GM23338 (cell line): ENCODE data around the gene BRD7. TPM values are rescaled to one million over a fixed set of nuclear protein-coding genes. Genes with fewer than 3 reads are reported as not detected.

Source experiments
- ATAC-seq: fragments of 200-7000 bp; cut with Tn5 transposase; 3 replicates; pipeline ENCODE4 v1.9.1; 2020
- DNase-seq: peaks from one replicate; pipeline ENCODE4 v3.0.0-alpha.2; 2015; ENCODE audit warnings: low spot score
- H2AFZ ChIP-seq: fragments of 200-600 bp; sonication (generic); 2 replicates; pipeline ENCODE4 v1.8.0; 2016; ENCODE audit warnings: antibody characterized with exemption, mild to moderate bottlenecking, moderate library complexity
- H3F3A ChIP-seq: fragments of 200-600 bp; sonication (generic); replicated peaks from 2 replicates; pipeline ENCODE4 v1.8.0; 2017; ENCODE audit warnings: antibody characterized with exemption, mixed run types, low read depth
- H3K27ac ChIP-seq: fragments of 200-600 bp; sonication (generic); 2 replicates; pipeline ENCODE4 v1.6.1; 2016; ENCODE audit warnings: low read depth
- H3K27me3 ChIP-seq: fragments of 200-600 bp; sonication (generic); 2 replicates; pipeline ENCODE4 v1.8.0; 2016; ENCODE audit warnings: mild to moderate bottlenecking, mixed run types, moderate library complexity; ENCODE audit not compliant: insufficient read depth
- H3K36me3 ChIP-seq: fragments of 200-600 bp; sonication (generic); 2 replicates; pipeline ENCODE4 v1.8.0; 2016; ENCODE audit warnings: mild to moderate bottlenecking; ENCODE audit not compliant: insufficient read depth
- H3K4me1 ChIP-seq: fragments of 200-600 bp; sonication (generic); 2 replicates; pipeline ENCODE4 v1.8.0; 2016; ENCODE audit warnings: mild to moderate bottlenecking, moderate library complexity; ENCODE audit not compliant: insufficient read depth
- H3K4me2 ChIP-seq: fragments of 200-600 bp; sonication (generic); 2 replicates; pipeline ENCODE4 v1.7.1; 2017; ENCODE audit warnings: mixed run types
- H3K4me3 ChIP-seq: fragments of 200-600 bp; sonication (generic); 2 replicates; pipeline ENCODE4 v1.6.1; 2016; ENCODE audit warnings: mixed run types
- H3K79me2 ChIP-seq: fragments of 200-600 bp; sonication (generic); replicated peaks from 2 replicates; pipeline ENCODE4 v1.8.0; 2017; ENCODE audit warnings: mild to moderate bottlenecking; ENCODE audit not compliant: insufficient read depth
- H3K9me2 ChIP-seq: fragments of 200-600 bp; sonication (generic); 2 replicates; pipeline ENCODE4 v1.8.0; 2017; ENCODE audit not compliant: insufficient read depth
- H4K20me1 ChIP-seq: fragments of 200-600 bp; sonication (generic); replicated peaks from 2 replicates; pipeline ENCODE4 v1.8.0; 2017; ENCODE audit warnings: mild to moderate bottlenecking; ENCODE audit not compliant: insufficient read depth
- H3K27ac Mint-ChIP-seq: 2 replicates; pipeline ENCODE4 v1.8.0; 2020; ENCODE audit warnings: inconsistent platforms, mild to moderate bottlenecking, moderate library complexity, mixed read lengths
- H3K27me3 Mint-ChIP-seq: 3 replicates; pipeline ENCODE4 v1.8.0; 2022; ENCODE audit warnings: low read depth, mild to moderate bottlenecking, moderate library complexity, mixed read lengths, inconsistent platforms; ENCODE audit not compliant: insufficient read depth, poor library complexity
- H3K36me3 Mint-ChIP-seq: 3 replicates; pipeline ENCODE4 v1.8.0; 2021; ENCODE audit warnings: low read depth, mild to moderate bottlenecking, inconsistent platforms, moderate library complexity, mixed read lengths
- H3K4me1 Mint-ChIP-seq: 3 replicates; pipeline ENCODE4 v1.8.0; 2020; ENCODE audit warnings: mild to moderate bottlenecking, inconsistent platforms, mixed read lengths
- H3K4me3 Mint-ChIP-seq: 3 replicates; pipeline ENCODE4 v1.8.0; 2021; ENCODE audit warnings: moderate library complexity, mild to moderate bottlenecking, inconsistent platforms, mixed read lengths
- H3K9me3 Mint-ChIP-seq: 3 replicates; pipeline ENCODE4 v1.8.0; 2020; ENCODE audit warnings: moderate library complexity, mild to moderate bottlenecking, inconsistent platforms, mixed read lengths
- CREB1 ChIP-seq: fragments of 250-450 bp; sonication (Bioruptor Pico); IDR thresholded peaks from 2 replicates; pipeline ENCODE4 v1.5.0; 2020; ENCODE audit warnings: low read depth, mild to moderate bottlenecking, moderate library complexity
- EZH2 ChIP-seq: fragments of 200-600 bp; sonication (generic); IDR thresholded peaks from one replicate; pipeline ENCODE4 v1.8.0; 2017; ENCODE audit warnings: antibody characterized with exemption, mild to moderate bottlenecking, low read depth; ENCODE audit not compliant: unreplicated experiment
- polyA plus RNA-seq: library from polyadenylated mRNA; unstranded; fragments of >200 nt; fragmentation: Nextera tagmentation; extraction: Ambion mirVana; gene quantifications from 2 replicates; pipeline ENCODE4 v1.2.1, GENCODE V29; 2016
- total RNA-seq: library from RNA; depleted of rRNA; stranded (reverse); fragments of >200 nt; shearing (Covaris generic); gene quantifications from 2 replicates; pipeline ENCODE4 v1.2.3, GENCODE V29; 2014
- TF ChIP-seq, protein P1 (sequence below), 2 experiments: fragments of 200-600 bp in 1 of 2; sonication (generic) in 1 of 2; conservative IDR thresholded peaks; 2 replicates each; pipeline versions ENCODE4 v1.5.1 to v1.6.1; 2016 to 2017; ENCODE audit warnings: antibody characterized with exemption in 2 of 2, low read depth in 2 of 2, mild to moderate bottlenecking in 2 of 2, moderate library complexity in 1 of 2
- TF ChIP-seq, protein P2 (sequence below): fragments of 250-450 bp; sonication (Bioruptor Pico); IDR thresholded peaks from 2 replicates; pipeline ENCODE4 v1.5.0; 2020; ENCODE audit warnings: mild to moderate bottlenecking, moderate library complexity

The BRD7 gene
- total and polyA plus RNA-seq, 2 experiments from 2014 or later, result 93.0 to 149 TPM

DNA sequence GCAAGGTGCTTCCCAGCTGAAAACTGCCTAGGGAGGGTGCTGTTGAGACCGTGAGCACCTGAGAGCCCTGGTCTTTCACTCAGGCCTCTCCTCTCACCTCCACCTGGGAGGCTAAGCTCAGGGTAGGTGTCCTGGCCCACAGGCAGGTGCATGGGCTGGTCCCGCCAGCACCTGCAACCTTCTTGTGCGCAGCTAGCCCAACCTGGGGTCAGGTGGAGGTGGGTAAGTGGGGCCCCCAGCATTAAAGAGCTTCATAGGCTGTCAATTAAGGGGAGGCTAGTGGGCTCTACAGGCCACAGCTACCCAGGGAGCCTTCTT, 93.7 kb downstream of the BRD7 start:
- peaks cover 10% of the 10 kb centered on the region for H3K4me1 Mint-ChIP-seq
- H3K9me3 Mint-ChIP-seq, result no peaks in the 10 kb centered on the region
- DNase-seq (no peak), ATAC-seq (peak; percentile 18; the same call in 1 of the 3 replicates)
- no peak overlapping the region for H3K27ac Mint-ChIP-seq
- H3K36me3 ChIP-seq, result no peaks in the 10 kb centered on the region
- peaks cover 11% of the 10 kb centered on the region for H3K4me1 ChIP-seq
- H3K4me3 Mint-ChIP-seq, result no peak overlapping the region
- no peak overlapping the region for H3K4me3 ChIP-seq
- H3K36me3 Mint-ChIP-seq, result no peaks in the 10 kb centered on the region
- H3K27me3 ChIP-seq, result no peaks in the 10 kb centered on the region
- peaks cover 7% of the 10 kb centered on the region for H3K27me3 Mint-ChIP-seq
- TF ChIP-seq, protein P1, sequence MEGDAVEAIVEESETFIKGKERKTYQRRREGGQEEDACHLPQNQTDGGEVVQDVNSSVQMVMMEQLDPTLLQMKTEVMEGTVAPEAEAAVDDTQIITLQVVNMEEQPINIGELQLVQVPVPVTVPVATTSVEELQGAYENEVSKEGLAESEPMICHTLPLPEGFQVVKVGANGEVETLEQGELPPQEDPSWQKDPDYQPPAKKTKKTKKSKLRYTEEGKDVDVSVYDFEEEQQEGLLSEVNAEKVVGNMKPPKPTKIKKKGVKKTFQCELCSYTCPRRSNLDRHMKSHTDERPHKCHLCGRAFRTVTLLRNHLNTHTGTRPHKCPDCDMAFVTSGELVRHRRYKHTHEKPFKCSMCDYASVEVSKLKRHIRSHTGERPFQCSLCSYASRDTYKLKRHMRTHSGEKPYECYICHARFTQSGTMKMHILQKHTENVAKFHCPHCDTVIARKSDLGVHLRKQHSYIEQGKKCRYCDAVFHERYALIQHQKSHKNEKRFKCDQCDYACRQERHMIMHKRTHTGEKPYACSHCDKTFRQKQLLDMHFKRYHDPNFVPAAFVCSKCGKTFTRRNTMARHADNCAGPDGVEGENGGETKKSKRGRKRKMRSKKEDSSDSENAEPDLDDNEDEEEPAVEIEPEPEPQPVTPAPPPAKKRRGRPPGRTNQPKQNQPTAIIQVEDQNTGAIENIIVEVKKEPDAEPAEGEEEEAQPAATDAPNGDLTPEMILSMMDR (conservative IDR thresholded peaks at IDR 0.05; ENCODE audit: low read depth in 2 of 2), result 0 out of 4 replicates have a peak, but pooled peaks of 1 of the 2 experiments have one; percentile 18
- no peak for TF ChIP-seq EZH2
- H3K9me2 ChIP-seq, result no peaks in the 10 kb centered on the region
- no peaks in the 10 kb centered on the region; the same call in 1 of the 2 replicates for H4K20me1 ChIP-seq
- H3F3A ChIP-seq, result no peaks in the 10 kb centered on the region
- no peak overlapping the region for H3K27ac ChIP-seq
- H2AFZ ChIP-seq, result no peak overlapping the region
- H3K79me2 ChIP-seq, result no peaks in the 10 kb centered on the region
- H3K4me2 ChIP-seq, result no peak overlapping the region

DNA sequence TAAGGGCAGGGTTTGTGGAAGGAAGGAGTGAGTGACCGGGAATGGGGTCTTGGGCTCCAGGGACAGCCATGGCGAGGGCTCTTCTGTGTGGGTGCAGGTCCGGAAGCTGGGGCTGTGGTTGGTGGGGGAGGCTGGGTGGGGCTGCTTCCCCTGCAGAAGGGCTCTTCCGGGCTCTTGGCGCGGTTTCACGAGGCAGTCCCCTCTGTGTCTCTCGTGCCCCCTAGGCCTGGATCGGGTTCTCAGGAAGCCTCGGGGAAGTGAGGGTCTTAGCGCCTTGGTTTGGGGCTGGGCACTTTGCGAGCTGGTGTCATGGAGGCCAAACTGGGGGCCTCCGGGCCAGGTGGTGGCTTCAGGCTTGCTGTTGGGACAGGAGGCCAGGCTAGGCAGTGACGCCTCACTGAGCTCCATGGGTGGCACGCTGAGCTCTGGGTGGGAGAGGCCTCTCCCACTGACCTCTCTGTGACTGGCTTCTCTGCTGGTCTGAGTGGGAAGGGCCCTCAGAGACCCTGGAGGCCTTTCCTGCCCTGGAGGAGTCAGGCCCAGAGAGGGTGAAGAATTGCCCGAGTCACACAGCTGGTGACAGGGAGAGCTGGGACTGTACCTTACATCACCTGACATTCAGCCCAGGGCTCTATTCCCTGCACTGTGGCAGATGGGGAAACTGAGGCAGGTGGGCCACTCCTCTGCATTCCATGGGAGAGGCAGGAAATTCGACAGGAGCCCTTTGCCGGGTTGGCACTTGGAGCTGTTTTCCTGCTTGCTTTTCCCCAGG, 94.3 kb downstream of the BRD7 start:
- Histone ChIP-seq H3F3A (no peaks in the 10 kb centered on the region), H3K4me3 (no peak overlapping the region), H3K27ac (no peak overlapping the region), H3K36me3 (no peaks in the 10 kb centered on the region), H3K79me2 (no peaks in the 10 kb centered on the region), H3K4me2 (no peak overlapping the region), H3K4me1 (peaks cover 5% of the 10 kb centered on the region), H4K20me1 (no peaks in the 10 kb centered on the region; the same call in 1 of the 2 replicates), H2AFZ (no peak overlapping the region), H3K9me2 (no peaks in the 10 kb centered on the region), H3K27me3 (no peaks in the 10 kb centered on the region)
- Mint-ChIP-seq H3K4me1 (peaks cover 4% of the 10 kb centered on the region; the same call in 2 of the 3 replicates), H3K4me3 (no peak overlapping the region), H3K27ac (no peak overlapping the region), H3K27me3 (peaks cover 7% of the 10 kb centered on the region), H3K36me3 (no peaks in the 10 kb centered on the region), H3K9me3 (no peaks in the 10 kb centered on the region)
- DNase-seq (no peak), ATAC-seq (no peak)
- TF ChIP-seq, protein P1 (conservative IDR thresholded peaks at IDR 0.05; ENCODE audit: low read depth in 2 of 2), result no peak
- TF ChIP-seq EZH2 (no peak), CREB1 (CRISPR knock-in tag) (no peak)

DNA sequence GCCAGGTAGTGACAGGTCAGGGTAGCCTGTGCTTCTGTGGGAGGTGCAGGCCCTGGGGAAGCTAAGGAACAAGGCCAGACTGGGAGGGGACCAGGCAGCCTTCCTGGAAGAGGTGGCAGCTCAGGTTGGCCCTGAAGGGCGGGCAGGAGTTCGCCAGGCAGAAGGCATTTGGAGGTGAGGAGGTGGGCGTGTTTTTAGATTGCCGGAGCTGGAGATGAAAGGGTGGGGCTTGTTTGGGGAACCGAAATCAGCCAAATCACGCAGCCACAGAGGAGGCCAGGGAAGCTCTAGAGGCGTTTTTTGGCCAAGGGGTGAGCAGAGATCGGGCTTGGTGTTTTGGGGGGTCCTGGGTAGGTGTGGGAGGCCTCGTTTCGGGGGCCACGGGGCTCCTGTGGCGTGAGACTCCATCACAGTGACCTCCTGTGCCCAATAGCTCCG, 94.9 kb downstream of the BRD7 start:
- ATAC-seq, result no peak
- H3K27me3 ChIP-seq, result no peaks in the 10 kb centered on the region
- Mint-ChIP-seq H3K27me3 (peaks cover 7% of the 10 kb centered on the region), H3K9me3 (no peaks in the 10 kb centered on the region), H3K4me1 (no peaks in the 10 kb centered on the region; the same call in 2 of the 3 replicates), H3K36me3 (no peaks in the 10 kb centered on the region), H3K4me3 (no peak overlapping the region), H3K27ac (peak overlapping the region; percentile 66; the same call in 1 of the 2 replicates)
- no peak overlapping the region for H3K4me3 ChIP-seq
- H2AFZ ChIP-seq, result no peak overlapping the region
- no peaks in the 10 kb centered on the region; the same call in 1 of the 2 replicates for H4K20me1 ChIP-seq
- no peaks in the 10 kb centered on the region for H3F3A ChIP-seq
- H3K9me2 ChIP-seq, result no peaks in the 10 kb centered on the region
- no peak for DNase-seq
- no peaks in the 10 kb centered on the region for H3K79me2 ChIP-seq
- no peaks in the 10 kb centered on the region for H3K36me3 ChIP-seq
- H3K27ac ChIP-seq, result no peak overlapping the region
- H3K4me2 ChIP-seq, result no peak overlapping the region
- no peaks in the 10 kb centered on the region for H3K4me1 ChIP-seq
- TF ChIP-seq, protein P2, sequence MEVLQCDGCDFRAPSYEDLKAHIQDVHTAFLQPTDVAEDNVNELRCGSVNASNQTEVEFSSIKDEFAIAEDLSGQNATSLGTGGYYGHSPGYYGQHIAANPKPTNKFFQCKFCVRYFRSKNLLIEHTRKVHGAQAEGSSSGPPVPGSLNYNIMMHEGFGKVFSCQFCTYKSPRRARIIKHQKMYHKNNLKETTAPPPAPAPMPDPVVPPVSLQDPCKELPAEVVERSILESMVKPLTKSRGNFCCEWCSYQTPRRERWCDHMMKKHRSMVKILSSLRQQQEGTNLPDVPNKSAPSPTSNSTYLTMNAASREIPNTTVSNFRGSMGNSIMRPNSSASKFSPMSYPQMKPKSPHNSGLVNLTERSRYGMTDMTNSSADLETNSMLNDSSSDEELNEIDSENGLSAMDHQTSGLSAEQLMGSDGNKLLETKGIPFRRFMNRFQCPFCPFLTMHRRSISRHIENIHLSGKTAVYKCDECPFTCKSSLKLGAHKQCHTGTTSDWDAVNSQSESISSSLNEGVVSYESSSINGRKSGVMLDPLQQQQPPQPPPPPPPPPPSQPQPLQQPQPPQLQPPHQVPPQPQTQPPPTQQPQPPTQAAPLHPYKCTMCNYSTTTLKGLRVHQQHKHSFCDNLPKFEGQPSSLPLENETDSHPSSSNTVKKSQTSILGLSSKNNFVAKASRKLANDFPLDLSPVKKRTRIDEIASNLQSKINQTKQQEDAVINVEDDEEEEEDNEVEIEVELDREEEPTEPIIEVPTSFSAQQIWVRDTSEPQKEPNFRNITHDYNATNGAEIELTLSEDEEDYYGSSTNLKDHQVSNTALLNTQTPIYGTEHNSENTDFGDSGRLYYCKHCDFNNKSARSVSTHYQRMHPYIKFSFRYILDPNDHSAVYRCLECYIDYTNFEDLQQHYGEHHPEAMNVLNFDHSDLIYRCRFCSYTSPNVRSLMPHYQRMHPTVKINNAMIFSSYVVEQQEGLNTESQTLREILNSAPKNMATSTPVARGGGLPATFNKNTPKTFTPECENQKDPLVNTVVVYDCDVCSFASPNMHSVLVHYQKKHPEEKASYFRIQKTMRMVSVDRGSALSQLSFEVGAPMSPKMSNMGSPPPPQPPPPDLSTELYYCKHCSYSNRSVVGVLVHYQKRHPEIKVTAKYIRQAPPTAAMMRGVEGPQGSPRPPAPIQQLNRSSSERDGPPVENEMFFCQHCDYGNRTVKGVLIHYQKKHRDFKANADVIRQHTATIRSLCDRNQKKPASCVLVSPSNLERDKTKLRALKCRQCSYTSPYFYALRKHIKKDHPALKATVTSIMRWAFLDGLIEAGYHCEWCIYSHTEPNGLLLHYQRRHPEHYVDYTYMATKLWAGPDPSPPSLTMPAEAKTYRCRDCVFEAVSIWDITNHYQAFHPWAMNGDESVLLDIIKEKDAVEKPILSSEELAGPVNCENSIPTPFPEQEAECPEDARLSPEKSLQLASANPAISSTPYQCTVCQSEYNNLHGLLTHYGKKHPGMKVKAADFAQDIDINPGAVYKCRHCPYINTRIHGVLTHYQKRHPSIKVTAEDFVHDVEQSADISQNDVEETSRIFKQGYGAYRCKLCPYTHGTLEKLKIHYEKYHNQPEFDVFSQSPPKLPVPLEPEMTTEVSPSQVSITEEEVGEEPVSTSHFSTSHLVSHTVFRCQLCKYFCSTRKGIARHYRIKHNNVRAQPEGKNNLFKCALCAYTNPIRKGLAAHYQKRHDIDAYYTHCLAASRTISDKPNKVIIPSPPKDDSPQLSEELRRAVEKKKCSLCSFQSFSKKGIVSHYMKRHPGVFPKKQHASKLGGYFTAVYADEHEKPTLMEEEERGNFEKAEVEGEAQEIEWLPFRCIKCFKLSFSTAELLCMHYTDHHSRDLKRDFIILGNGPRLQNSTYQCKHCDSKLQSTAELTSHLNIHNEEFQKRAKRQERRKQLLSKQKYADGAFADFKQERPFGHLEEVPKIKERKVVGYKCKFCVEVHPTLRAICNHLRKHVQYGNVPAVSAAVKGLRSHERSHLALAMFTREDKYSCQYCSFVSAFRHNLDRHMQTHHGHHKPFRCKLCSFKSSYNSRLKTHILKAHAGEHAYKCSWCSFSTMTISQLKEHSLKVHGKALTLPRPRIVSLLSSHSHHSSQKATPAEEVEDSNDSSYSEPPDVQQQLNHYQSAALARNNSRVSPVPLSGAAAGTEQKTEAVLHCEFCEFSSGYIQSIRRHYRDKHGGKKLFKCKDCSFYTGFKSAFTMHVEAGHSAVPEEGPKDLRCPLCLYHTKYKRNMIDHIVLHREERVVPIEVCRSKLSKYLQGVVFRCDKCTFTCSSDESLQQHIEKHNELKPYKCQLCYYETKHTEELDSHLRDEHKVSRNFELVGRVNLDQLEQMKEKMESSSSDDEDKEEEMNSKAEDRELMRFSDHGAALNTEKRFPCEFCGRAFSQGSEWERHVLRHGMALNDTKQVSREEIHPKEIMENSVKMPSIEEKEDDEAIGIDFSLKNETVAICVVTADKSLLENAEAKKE (CRISPR knock-in tag), result no peak
